ENCODE results near the gene HIF3A. TPM values are rescaled to one million over a fixed set of nuclear protein-coding genes. Genes with fewer than 3 reads are reported as not detected.

Gene HIF3A
- total RNA-seq, 4 donors from 2014 or later = 166 to 235 (median 209) TPM

DNA sequence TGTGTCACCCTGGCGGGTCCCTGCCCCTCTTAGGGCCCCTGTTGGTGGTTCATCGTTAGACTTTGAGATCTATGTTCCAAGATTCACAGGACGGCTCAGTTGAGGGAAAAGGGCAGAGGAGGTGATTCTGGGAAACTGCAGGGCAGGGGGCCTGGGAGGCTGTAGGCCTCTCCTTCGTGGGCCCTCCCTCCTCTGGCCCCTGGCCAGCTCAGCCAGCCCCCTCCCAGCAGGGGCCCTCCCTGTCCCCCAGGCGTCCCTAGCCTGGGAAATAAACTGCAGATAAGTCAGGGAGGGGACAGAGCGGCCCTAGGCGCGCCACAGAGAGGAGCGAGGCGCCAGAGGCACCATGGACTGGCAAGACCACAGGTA lies 6.5 kb downstream of the HIF3A start:
- Histone ChIP-seq H3K27me3 (no peaks in the 10 kb centered on the region), H3K27ac (peak overlapping the region; percentile 91 to 98 (median 96)), H3K4me1 (peaks cover 6 to 61% (median 39%) of the 10 kb centered on the region in 4 donors), H3K36me3 (peaks cover 0 to 48% (median 3%) of the 10 kb centered on the region in 3 donors), H3K9me3 (peaks cover 0 to 8% (median 0%) of the 10 kb centered on the region in 4 donors), H3K4me3 (peak overlapping the region in 1 of 4 donors; percentile 3)
- DNase-seq (ENCODE audit: low spot score in 2 of 2) = no peak
- TF ChIP-seq POLR2A (IDR thresholded peaks at IDR 0.05) (no peak), EP300 (IDR thresholded peaks at IDR 0.05) (no peak)
- TF ChIP-seq, protein P1, sequence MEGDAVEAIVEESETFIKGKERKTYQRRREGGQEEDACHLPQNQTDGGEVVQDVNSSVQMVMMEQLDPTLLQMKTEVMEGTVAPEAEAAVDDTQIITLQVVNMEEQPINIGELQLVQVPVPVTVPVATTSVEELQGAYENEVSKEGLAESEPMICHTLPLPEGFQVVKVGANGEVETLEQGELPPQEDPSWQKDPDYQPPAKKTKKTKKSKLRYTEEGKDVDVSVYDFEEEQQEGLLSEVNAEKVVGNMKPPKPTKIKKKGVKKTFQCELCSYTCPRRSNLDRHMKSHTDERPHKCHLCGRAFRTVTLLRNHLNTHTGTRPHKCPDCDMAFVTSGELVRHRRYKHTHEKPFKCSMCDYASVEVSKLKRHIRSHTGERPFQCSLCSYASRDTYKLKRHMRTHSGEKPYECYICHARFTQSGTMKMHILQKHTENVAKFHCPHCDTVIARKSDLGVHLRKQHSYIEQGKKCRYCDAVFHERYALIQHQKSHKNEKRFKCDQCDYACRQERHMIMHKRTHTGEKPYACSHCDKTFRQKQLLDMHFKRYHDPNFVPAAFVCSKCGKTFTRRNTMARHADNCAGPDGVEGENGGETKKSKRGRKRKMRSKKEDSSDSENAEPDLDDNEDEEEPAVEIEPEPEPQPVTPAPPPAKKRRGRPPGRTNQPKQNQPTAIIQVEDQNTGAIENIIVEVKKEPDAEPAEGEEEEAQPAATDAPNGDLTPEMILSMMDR (IDR thresholded peaks at IDR 0.05) = no peak
- WGBS, 2 donors = 74 to 77% methylated on average over 10 of the region's 10 CpGs

DNA sequence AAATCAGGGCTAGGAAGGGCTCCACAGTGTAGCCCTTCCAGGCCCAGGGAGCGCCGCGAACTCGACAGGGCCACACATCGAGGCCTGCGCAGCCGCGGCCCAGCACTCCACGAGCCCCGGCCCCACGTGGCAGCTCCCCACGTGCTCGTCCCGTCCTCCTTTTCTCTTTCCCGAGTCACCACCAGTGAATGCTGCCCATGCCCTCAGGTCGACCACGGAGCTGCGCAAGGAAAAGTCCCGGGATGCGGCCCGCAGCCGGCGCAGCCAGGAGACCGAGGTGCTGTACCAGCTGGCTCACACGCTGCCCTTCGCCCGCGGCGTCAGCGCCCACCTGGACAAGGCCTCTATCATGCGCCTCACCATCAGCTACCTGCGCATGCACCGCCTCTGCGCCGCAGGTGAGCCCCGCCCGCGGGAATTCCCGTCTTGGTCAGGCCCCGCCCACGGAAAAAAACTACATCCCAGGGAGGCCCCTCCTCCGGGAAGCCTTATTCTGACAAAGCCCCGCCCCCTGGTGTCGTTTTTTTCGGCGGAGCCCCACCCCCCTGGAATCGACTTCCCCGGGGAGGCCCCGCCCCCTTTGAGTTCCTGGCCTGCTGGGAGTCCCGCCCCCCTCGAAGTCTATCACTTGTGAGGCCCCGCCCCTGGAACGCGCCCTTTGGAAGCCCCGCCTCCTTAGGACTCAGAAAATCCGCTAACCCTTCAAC lies 7.0 kb downstream of the HIF3A start:
- Histone ChIP-seq H3K4me1 (peaks cover 6 to 56% (median 36%) of the 10 kb centered on the region in 4 donors), H3K27ac (peak overlapping the region; percentile 91 to 98 (median 96)), H3K9me3 (peaks cover 0 to 8% (median 0%) of the 10 kb centered on the region in 4 donors), H3K4me3 (peak overlapping the region in 1 of 4 donors; percentile 3), H3K27me3 (no peaks in the 10 kb centered on the region), H3K36me3 (peaks cover 0 to 53% (median 3%) of the 10 kb centered on the region in 3 donors)
- TF ChIP-seq POLR2A (IDR thresholded peaks at IDR 0.05) (no peak), EP300 (IDR thresholded peaks at IDR 0.05) (no peak)
- TF ChIP-seq, protein P1 (IDR thresholded peaks at IDR 0.05) = no peak
- 40 to 51% methylated on average over 41 to 55 of the region's 56 CpGs for WGBS, 2 donors
- peak in 1 of 2 donors; percentile 40 for DNase-seq (ENCODE audit: low spot score in 2 of 2)

DNA sequence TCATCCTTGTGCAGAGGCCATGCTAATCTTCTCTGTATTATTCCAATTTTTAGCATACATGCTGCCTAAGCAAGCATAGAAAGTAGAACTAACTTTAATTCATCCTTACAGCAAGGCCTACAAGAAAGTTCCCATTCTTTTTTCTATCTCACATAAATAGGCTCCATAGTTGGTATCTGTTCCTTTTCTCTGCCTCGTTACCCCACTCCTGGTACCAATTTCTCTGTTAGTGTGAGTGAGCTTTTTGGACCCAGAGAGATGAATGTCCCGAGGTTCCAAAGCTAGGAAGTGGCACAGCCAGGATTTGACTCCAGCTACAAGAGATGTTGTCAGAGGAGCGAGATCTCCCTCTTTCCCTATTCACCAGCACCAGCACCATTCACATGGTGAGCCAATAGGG lies 9.7 kb downstream of the HIF3A start:
- TF ChIP-seq, protein P1 (IDR thresholded peaks at IDR 0.05) = no peak
- TF ChIP-seq POLR2A (IDR thresholded peaks at IDR 0.05) (no peak), EP300 (IDR thresholded peaks at IDR 0.05) (no peak)
- peaks cover 0 to 30% (median 14%) of the 10 kb centered on the region in 4 donors for H3K4me1 ChIP-seq
- peaks cover 0 to 8% (median 0%) of the 10 kb centered on the region in 4 donors for H3K9me3 ChIP-seq
- no peak for DNase-seq (ENCODE audit: low spot score in 2 of 2)
- H3K27ac ChIP-seq = no peak overlapping the region
- WGBS, 2 donors = 89 to 92% methylated on average over 3 of the region's 3 CpGs
- H3K36me3 ChIP-seq = peaks cover 0 to 78% (median 3%) of the 10 kb centered on the region in 3 donors
- H3K4me3 ChIP-seq = no peak overlapping the region
- H3K27me3 ChIP-seq = no peaks in the 10 kb centered on the region

DNA sequence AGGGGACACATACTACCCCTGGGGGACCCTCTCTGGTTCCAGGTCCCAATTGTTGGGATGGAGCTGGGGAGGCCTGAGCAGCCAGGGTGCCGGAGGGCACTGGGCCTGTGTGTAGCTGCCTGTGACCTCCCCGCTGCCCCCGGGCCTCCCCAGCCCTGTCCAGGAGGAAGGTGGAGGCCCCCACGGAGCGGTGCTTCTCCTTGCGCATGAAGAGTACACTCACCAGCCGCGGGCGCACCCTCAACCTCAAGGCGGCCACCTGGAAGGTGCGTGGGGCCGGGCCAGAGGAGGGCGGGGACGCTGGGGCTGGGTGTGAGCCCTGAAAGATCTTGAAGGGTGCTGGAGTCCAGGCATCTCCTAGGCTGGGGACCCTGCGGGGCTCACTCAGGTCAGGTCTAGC lies 11.7 kb downstream of the HIF3A start:
- H3K36me3 ChIP-seq = peaks cover 0 to 88% (median 5%) of the 10 kb centered on the region in 3 donors
- peaks cover 0 to 17% (median 6%) of the 10 kb centered on the region in 4 donors for H3K4me1 ChIP-seq
- no peak for DNase-seq (ENCODE audit: low spot score in 2 of 2)
- peak overlapping the region in 1 of 4 donors; percentile 2 for H3K27ac ChIP-seq
- peaks cover 0 to 8% (median 0%) of the 10 kb centered on the region in 4 donors for H3K9me3 ChIP-seq
- TF ChIP-seq, protein P1 (IDR thresholded peaks at IDR 0.05) = no peak
- TF ChIP-seq POLR2A (IDR thresholded peaks at IDR 0.05) = no peak
- no peak for TF ChIP-seq EP300 (IDR thresholded peaks at IDR 0.05)
- H3K4me3 ChIP-seq = no peak overlapping the region
- no peaks in the 10 kb centered on the region for H3K27me3 ChIP-seq
- WGBS, 2 donors = 95 to 97% methylated on average over 8 to 12 of the region's 15 CpGs

DNA sequence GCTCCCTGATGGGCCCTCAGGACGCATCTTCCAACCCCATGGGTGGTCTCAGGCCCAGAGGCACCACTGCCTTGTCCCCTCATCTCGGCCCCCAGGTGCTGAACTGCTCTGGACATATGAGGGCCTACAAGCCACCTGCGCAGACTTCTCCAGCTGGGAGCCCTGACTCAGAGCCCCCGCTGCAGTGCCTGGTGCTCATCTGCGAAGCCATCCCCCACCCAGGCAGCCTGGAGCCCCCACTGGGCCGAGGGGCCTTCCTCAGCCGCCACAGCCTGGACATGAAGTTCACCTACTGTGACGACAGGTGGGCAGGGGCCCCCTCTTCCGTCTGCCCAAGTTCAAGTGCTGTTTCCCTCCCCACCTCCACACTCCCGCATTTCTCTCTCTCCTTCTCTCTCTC lies 12.2 kb downstream of the HIF3A start:
- Histone ChIP-seq H3K9me3 (peaks cover 0 to 8% (median 0%) of the 10 kb centered on the region in 4 donors), H3K36me3 (peaks cover 0 to 83% (median 2%) of the 10 kb centered on the region in 3 donors), H3K4me1 (peaks cover 0 to 14% (median 5%) of the 10 kb centered on the region in 4 donors), H3K27ac (no peak overlapping the region), H3K27me3 (no peaks in the 10 kb centered on the region), H3K4me3 (no peak overlapping the region)
- no peak for DNase-seq (ENCODE audit: low spot score in 2 of 2)
- TF ChIP-seq, protein P1 (IDR thresholded peaks at IDR 0.05) = no peak
- TF ChIP-seq POLR2A (IDR thresholded peaks at IDR 0.05) (no peak), EP300 (IDR thresholded peaks at IDR 0.05) (no peak)
- WGBS, 2 donors = 77 to 94% methylated on average over 7 to 10 of the region's 10 CpGs
